ENCODE measurements around the gene MAP1A. TPM values are rescaled to one million over a fixed set of nuclear protein-coding genes. Genes with fewer than 3 reads are reported as not detected.

Gene MAP1A
- total and polyA plus RNA-seq, 2 of the 13 experiments (the other 11 are each of a cell fraction or from before 2014, with no cell fraction given): 0.01 to 0.07 TPM

DNA sequence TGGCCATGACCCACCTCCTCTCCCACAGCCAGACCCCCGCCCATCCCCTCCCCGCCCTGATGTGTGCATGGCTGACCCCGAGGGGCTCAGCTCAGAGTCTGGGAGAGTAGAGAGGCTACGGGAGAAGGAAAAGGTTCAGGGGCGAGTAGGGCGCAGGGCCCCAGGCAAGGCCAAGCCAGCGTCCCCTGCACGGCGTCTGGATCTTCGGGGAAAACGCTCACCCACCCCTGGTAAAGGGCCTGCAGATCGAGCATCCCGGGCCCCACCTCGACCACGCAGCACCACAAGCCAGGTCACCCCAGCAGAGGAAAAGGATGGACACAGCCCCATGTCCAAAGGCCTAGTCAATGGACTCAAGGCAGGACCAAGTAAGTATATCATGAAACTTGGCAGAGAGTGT, 11.7 kb downstream of the MAP1A start:
- H4K20me1 ChIP-seq (ENCODE audit: insufficient read depth, low read length): no peaks in the 10 kb centered on the region
- no CpG with 5 or more reads among the region's 15 CpGs for WGBS (ENCODE audit: low lambda C conversion rate)
- no peaks in the 10 kb centered on the region for H3K79me2 ChIP-seq (ENCODE audit: insufficient read depth, low read length)
- peaks cover 1 to 23% of the 10 kb centered on the region in 2 experiments; a peak in 4 of 5 replicates for H3K27me3 ChIP-seq (ENCODE audit: control insufficient read depth in 1 of 2, insufficient read depth in 2 of 2, low read length in 2 of 2)
- H3K36me3 ChIP-seq (replicated peaks in 1 of 2; ENCODE audit: control insufficient read depth in 1 of 2, insufficient read depth in 2 of 2, low read length in 2 of 2): 0 out of 5 replicates have a peak, but pooled peaks cover 0 to 1% of the 10 kb centered on the region in 2 experiments
- no peaks in the 10 kb centered on the region for H3K4me1 ChIP-seq (ENCODE audit: insufficient read depth, low read length)
- no peak overlapping the region for H3K4me3 ChIP-seq (replicated peaks in 1 of 3; ENCODE audit: insufficient read depth in 1 of 3, low read depth in 2 of 3, low read length in 3 of 3)
- no TSS peak for BruUV-seq (replicated peaks)
- no peaks in the 10 kb centered on the region for H3K9me3 ChIP-seq (ENCODE audit: low read length)
- H3K27ac ChIP-seq (ENCODE audit: extremely low read length, insufficient read depth, low read length): no peak overlapping the region
- CTCF ChIA-PET (ENCODE audit: low intra/inter-chr PET ratio, low total read pairs): no interaction called here
- H3K9ac ChIP-seq (ENCODE audit: insufficient read depth, low read depth, low read length): no peak overlapping the region
- intact Hi-C loops (cut with micrococcal nuclease; ENCODE audit: unreplicated experiment): no loop called here
- no peak for FAIRE-seq
- H3K4me2 ChIP-seq (ENCODE audit: low read depth, low read length): no peak overlapping the region
- no peak overlapping the region for H2AFZ ChIP-seq (ENCODE audit: low read length)
- no peak for DNase-seq (ENCODE audit: low spot score)
- TF ChIP-seq, protein P1, sequence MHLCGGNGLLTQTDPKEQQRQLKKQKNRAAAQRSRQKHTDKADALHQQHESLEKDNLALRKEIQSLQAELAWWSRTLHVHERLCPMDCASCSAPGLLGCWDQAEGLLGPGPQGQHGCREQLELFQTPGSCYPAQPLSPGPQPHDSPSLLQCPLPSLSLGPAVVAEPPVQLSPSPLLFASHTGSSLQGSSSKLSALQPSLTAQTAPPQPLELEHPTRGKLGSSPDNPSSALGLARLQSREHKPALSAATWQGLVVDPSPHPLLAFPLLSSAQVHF (CRISPR knock-in tag; IDR thresholded peaks at IDR 0.05): no peak
- TF ChIP-seq, protein P2, sequence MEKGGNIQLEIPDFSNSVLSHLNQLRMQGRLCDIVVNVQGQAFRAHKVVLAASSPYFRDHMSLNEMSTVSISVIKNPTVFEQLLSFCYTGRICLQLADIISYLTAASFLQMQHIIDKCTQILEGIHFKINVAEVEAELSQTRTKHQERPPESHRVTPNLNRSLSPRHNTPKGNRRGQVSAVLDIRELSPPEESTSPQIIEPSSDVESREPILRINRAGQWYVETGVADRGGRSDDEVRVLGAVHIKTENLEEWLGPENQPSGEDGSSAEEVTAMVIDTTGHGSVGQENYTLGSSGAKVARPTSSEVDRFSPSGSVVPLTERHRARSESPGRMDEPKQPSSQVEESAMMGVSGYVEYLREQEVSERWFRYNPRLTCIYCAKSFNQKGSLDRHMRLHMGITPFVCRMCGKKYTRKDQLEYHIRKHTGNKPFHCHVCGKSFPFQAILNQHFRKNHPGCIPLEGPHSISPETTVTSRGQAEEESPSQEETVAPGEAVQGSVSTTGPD (CRISPR knock-in tag; IDR thresholded peaks at IDR 0.05): no peak
- no peak for TF ChIP-seq U2AF2 (IDR thresholded peaks at IDR 0.05; ENCODE audit: low read depth, low read length)
- no peak for TF ChIP-seq ZBTB20 (CRISPR knock-in tag; IDR thresholded peaks at IDR 0.05; ENCODE audit: borderline replicate concordance, low read depth)
- TF ChIP-seq ZSCAN31 (CRISPR knock-in tag; IDR thresholded peaks at IDR 0.05; ENCODE audit: low read depth): no peak
- no peak for TF ChIP-seq MED8 (CRISPR knock-in tag; IDR thresholded peaks at IDR 0.05; ENCODE audit: insufficient replicate concordance)
- TF ChIP-seq RORA (CRISPR knock-in tag; IDR thresholded peaks at IDR 0.05): no peak
- TF ChIP-seq, protein P3, sequence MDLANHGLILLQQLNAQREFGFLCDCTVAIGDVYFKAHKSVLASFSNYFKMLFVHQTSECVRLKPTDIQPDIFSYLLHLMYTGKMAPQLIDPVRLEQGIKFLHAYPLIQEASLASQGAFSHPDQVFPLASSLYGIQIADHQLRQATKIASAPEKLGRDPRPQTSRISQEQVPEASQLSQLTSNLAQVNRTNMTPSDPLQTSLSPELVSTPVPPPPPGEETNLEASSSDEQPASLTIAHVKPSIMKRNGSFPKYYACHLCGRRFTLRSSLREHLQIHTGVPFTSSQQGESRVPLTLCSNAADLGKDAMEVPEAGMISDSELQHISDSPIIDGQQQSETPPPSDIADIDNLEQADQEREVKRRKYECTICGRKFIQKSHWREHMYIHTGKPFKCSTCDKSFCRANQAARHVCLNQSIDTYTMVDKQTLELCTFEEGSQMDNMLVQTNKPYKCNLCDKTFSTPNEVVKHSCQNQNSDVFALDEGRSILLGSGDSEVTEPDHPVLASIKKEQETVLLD (CRISPR knock-in tag; IDR thresholded peaks at IDR 0.05; ENCODE audit: low read depth): no peak
- no peak for TF ChIP-seq PAX8 (CRISPR knock-in tag; IDR thresholded peaks at IDR 0.05; ENCODE audit: borderline replicate concordance)
- TF ChIP-seq HNF4A (CRISPR knock-in tag; IDR thresholded peaks at IDR 0.05): no peak
- no peak for TF ChIP-seq EZH2 (conservative IDR thresholded peaks at IDR 0.05; ENCODE audit: low read depth, low read length)
- no peak for TF ChIP-seq ZNF460 (CRISPR knock-in tag; IDR thresholded peaks at IDR 0.05; ENCODE audit: borderline replicate concordance)
- no peak for TF ChIP-seq MATR3 (CRISPR knock-in tag; IDR thresholded peaks at IDR 0.05)
- TF ChIP-seq ZNF44 (CRISPR knock-in tag; IDR thresholded peaks at IDR 0.05): no peak
- TF ChIP-seq ZNF274 (CRISPR knock-in tag; IDR thresholded peaks at IDR 0.05): no peak
- ATAC-seq: no peak; the same call in 2 of the 3 replicates
- in situ Hi-C loops (cut with HindIII; ENCODE audit: extremely low pct_ligation_motif_present, low pct_unique_long_range_greater_than_20kb): no loop called here
- POLR2A ChIA-PET: no interaction called here

Measured in HepG2 (cell line).